Measurements from ENCODE around the gene TTLL11. TPM values are rescaled to one million over a fixed set of nuclear protein-coding genes. Genes with fewer than 3 reads are reported as not detected.

Gene TTLL11
- total and polyA plus RNA-seq, 4 donors: 1.4 to 4.5 (median 3.6) TPM

DNA sequence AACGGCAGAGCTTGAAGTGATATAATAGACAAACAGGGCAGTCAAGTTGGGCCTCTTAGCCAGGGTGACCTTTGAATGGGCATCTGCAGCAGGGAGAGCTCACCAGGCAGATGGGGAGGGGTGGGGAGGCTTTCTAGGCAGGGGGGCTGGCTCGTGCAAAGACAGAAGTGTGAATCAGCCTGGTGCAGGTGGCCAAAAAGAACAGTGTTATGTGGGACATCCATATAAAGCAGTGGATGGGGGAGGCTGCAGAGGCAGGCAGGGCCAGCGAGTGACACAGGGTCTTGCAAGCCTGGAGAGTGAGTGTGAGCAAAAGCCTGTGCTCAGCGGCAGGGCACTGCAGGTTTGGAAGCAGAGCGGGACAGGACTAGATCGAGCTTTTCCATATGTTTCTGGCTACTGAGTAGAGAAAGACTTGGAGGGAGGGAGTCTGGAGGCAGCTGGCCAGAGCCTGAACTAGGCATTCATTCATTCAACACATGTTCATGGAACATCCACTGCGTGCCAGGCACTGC, 14.2 kb upstream of the TTLL11 start:
- no peaks in the 10 kb centered on the region for H3K36me3 ChIP-seq (ENCODE audit: control insufficient read depth in 4 of 4, insufficient read depth in 3 of 4, low read depth in 1 of 4, low read length in 3 of 4)
- H3K4me3 ChIP-seq (ENCODE audit: low read depth in 1 of 3, low read length in 3 of 3): no peak overlapping the region
- TF ChIP-seq, protein P1, sequence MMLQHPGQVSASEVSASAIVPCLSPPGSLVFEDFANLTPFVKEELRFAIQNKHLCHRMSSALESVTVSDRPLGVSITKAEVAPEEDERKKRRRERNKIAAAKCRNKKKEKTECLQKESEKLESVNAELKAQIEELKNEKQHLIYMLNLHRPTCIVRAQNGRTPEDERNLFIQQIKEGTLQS (IDR thresholded peaks at IDR 0.05): no peak
- no peak overlapping the region for H3K9ac ChIP-seq (ENCODE audit: low read depth in 1 of 2, low read length in 2 of 2)
- 76% methylated on average over 7 of the region's 7 CpGs for WGBS
- H3K27ac ChIP-seq (ENCODE audit: low read depth in 1 of 2, low read length in 2 of 2): no peak overlapping the region
- H3K27me3 ChIP-seq (ENCODE audit: control insufficient read depth in 4 of 4, insufficient read depth in 4 of 4, low read length in 3 of 4): no peaks in the 10 kb centered on the region
- H3K4me1 ChIP-seq (ENCODE audit: control insufficient read depth in 4 of 4, insufficient read depth in 4 of 4, low read length in 3 of 4): no peaks in the 10 kb centered on the region
- peaks cover 0 to 7% (median 0%) of the 10 kb centered on the region in 4 donors for H3K9me3 ChIP-seq (ENCODE audit: control insufficient read depth in 4 of 4, low read length in 3 of 4)
- no peak for DNase-seq (ENCODE audit: low spot score)

- no peak for TF ChIP-seq TAF1 (conservative IDR thresholded peaks at IDR 0.05)
- no peak for TF ChIP-seq RXRA (IDR thresholded peaks at IDR 0.05)
- TF ChIP-seq YY1 (IDR thresholded peaks at IDR 0.05): no peak
- no peak for TF ChIP-seq EGR1 (IDR thresholded peaks at IDR 0.05; ENCODE audit: low read depth in 2 of 2)
- Histone ChIP-seq H3K27ac (ENCODE audit: low read depth in 1 of 2, low read length in 2 of 2) (no peak overlapping the region), H3K9me3 (ENCODE audit: control insufficient read depth in 4 of 4, low read length in 3 of 4) (peaks cover 0 to 7% (median 0%) of the 10 kb centered on the region in 4 donors), H3K4me3 (ENCODE audit: low read depth in 1 of 3, low read length in 3 of 3) (no peak overlapping the region), H3K36me3 (ENCODE audit: control insufficient read depth in 4 of 4, insufficient read depth in 3 of 4, low read depth in 1 of 4, low read length in 3 of 4) (no peaks in the 10 kb centered on the region), H3K4me1 (ENCODE audit: control insufficient read depth in 4 of 4, insufficient read depth in 4 of 4, low read length in 3 of 4) (no peaks in the 10 kb centered on the region), H3K27me3 (ENCODE audit: control insufficient read depth in 4 of 4, insufficient read depth in 4 of 4, low read length in 3 of 4) (no peaks in the 10 kb centered on the region), H3K9ac (ENCODE audit: low read depth in 1 of 2, low read length in 2 of 2) (no peak overlapping the region)
- WGBS: 74% methylated on average over 2 of the region's 2 CpGs
- no peak for DNase-seq (ENCODE audit: low spot score)
Measured at GRCh38 chr9:122106576-122106975, 13.5 kb upstream of the TTLL11 start.

GRCh38 chr9:122103985-122104384, 10.9 kb upstream of the TTLL11 start:
- H3K27ac ChIP-seq (ENCODE audit: low read depth in 1 of 2, low read length in 2 of 2): no peak overlapping the region
- H3K9me3 ChIP-seq (ENCODE audit: control insufficient read depth in 4 of 4, low read length in 3 of 4): peaks cover 0 to 7% (median 0%) of the 10 kb centered on the region in 4 donors
- H3K36me3 ChIP-seq (ENCODE audit: control insufficient read depth in 4 of 4, insufficient read depth in 3 of 4, low read depth in 1 of 4, low read length in 3 of 4): no peaks in the 10 kb centered on the region
- peaks cover 0 to 3% (median 0%) of the 10 kb centered on the region in 4 donors for H3K4me1 ChIP-seq (ENCODE audit: control insufficient read depth in 4 of 4, insufficient read depth in 4 of 4, low read length in 3 of 4)
- H3K27me3 ChIP-seq (ENCODE audit: control insufficient read depth in 4 of 4, insufficient read depth in 4 of 4, low read length in 3 of 4): no peaks in the 10 kb centered on the region
- no peak overlapping the region for H3K9ac ChIP-seq (ENCODE audit: low read depth in 1 of 2, low read length in 2 of 2)
- WGBS: 97% methylated on average over 1 of the region's 1 CpG
- TF ChIP-seq, protein P2, sequence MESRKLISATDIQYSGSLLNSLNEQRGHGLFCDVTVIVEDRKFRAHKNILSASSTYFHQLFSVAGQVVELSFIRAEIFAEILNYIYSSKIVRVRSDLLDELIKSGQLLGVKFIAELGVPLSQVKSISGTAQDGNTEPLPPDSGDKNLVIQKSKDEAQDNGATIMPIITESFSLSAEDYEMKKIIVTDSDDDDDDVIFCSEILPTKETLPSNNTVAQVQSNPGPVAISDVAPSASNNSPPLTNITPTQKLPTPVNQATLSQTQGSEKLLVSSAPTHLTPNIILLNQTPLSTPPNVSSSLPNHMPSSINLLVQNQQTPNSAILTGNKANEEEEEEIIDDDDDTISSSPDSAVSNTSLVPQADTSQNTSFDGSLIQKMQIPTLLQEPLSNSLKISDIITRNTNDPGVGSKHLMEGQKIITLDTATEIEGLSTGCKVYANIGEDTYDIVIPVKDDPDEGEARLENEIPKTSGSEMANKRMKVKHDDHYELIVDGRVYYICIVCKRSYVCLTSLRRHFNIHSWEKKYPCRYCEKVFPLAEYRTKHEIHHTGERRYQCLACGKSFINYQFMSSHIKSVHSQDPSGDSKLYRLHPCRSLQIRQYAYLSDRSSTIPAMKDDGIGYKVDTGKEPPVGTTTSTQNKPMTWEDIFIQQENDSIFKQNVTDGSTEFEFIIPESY (IDR thresholded peaks at IDR 0.05): no peak
- no peak for TF ChIP-seq CTCF (IDR thresholded peaks at IDR 0.05; ENCODE audit: low read depth, low read length, missing input control)
- no peak for TF ChIP-seq RXRA (IDR thresholded peaks at IDR 0.05)
- no peak for TF ChIP-seq RAD21 (IDR thresholded peaks at IDR 0.05)
- DNase-seq (ENCODE audit: low spot score): no peak
- no peak overlapping the region for H3K4me3 ChIP-seq (ENCODE audit: low read depth in 1 of 3, low read length in 3 of 3)

DNA sequence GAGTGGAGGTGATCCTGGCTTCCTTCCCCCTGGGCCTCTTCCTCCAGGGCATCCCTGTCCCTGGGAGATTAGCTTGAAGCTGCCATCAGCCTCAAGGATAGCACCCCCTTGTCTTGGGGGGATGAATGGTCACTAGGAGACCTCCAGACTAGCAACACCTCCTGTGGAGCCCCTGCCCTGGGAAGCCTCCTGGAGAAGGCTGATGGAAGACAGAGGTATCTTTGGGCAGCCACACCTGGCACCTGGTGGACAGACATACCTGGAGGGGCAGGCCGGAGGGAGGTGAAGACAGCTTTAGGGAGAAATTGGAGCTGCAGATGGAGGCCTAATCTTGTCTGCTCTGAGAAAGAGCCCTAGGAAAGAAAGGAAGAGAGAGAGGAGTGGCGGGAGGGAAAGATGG, 9.0 kb upstream of the TTLL11 start:
- DNase-seq (ENCODE audit: low spot score): no peak
- no peak overlapping the region for H3K9ac ChIP-seq (ENCODE audit: low read depth in 1 of 2, low read length in 2 of 2)
- H3K9me3 ChIP-seq (ENCODE audit: control insufficient read depth in 4 of 4, low read length in 3 of 4): peaks cover 0 to 7% (median 0%) of the 10 kb centered on the region in 4 donors
- 96% methylated on average over 2 of the region's 2 CpGs for WGBS
- peaks cover 0 to 3% (median 0%) of the 10 kb centered on the region in 4 donors for H3K4me1 ChIP-seq (ENCODE audit: control insufficient read depth in 4 of 4, insufficient read depth in 4 of 4, low read length in 3 of 4)
- no peak overlapping the region for H3K4me3 ChIP-seq (ENCODE audit: low read depth in 1 of 3, low read length in 3 of 3)
- no peaks in the 10 kb centered on the region for H3K36me3 ChIP-seq (ENCODE audit: control insufficient read depth in 4 of 4, insufficient read depth in 3 of 4, low read depth in 1 of 4, low read length in 3 of 4)
- no peak overlapping the region for H3K27ac ChIP-seq (ENCODE audit: low read depth in 1 of 2, low read length in 2 of 2)
- H3K27me3 ChIP-seq (ENCODE audit: control insufficient read depth in 4 of 4, insufficient read depth in 4 of 4, low read length in 3 of 4): no peaks in the 10 kb centered on the region
- TF ChIP-seq REST (IDR thresholded peaks at IDR 0.05): no peak
- TF ChIP-seq, protein P2 (IDR thresholded peaks at IDR 0.05): no peak
- no peak for TF ChIP-seq NR2F2 (IDR thresholded peaks at IDR 0.05)
- TF ChIP-seq FOXA1 (IDR thresholded peaks at IDR 0.05): no peak
- TF ChIP-seq TAF1 (conservative IDR thresholded peaks at IDR 0.05): no peak
- TF ChIP-seq HNF4A (conservative IDR thresholded peaks at IDR 0.05): no peak
- TF ChIP-seq SP1 (IDR thresholded peaks at IDR 0.05): no peak
